H1 (cell line): ENCODE measurements around the gene SLC35B1. TPM values are rescaled to one million over a fixed set of nuclear protein-coding genes. Genes with fewer than 3 reads are reported as not detected.

Experiments
- CTCF ChIA-PET: fragments of 300-600 bp; sonication (Branson Sonifier 250); formaldehyde crosslinking; loops from one replicate; lab custom pipeline; 2021; ENCODE audit not compliant: partially characterized antibody; lab: Charles Lee
- POLR2A ChIA-PET: fragments of 300-600 bp; sonication (Branson Sonifier 250); formaldehyde crosslinking; loops from one replicate; lab custom pipeline; 2021; ENCODE audit warnings: inconsistent platforms; ENCODE audit not compliant: partially characterized antibody; lab: Charles Lee
- DNase-seq, 2 experiments: peaks; one replicate each; pipeline versions ENCODE4 v3.0.0 to v3.0.0-alpha.2; 2010 to 2022; ENCODE audit warnings: low spot score in 2 of 2, low read depth in 1 of 2, mixed read lengths in 1 of 2
- FAIRE-seq: peaks from 2 replicates; lab custom pipeline; 2011; peaks lifted over from hg19 to GRCh38; lab: Jason Lieb, UNC
- H2AFZ ChIP-seq: 2 replicates; pipeline ENCODE4 v1.8.1; 2012; ENCODE audit warnings: low read length, inconsistent platforms
- H2AK5ac ChIP-seq: 2 replicates; pipeline ENCODE4 v1.6.1; 2013; ENCODE audit warnings: low read depth, low read length
- H2BK120ac ChIP-seq: replicated peaks from 2 replicates; pipeline ENCODE3; 2013; ENCODE audit warnings: low read depth, low read length, inconsistent platforms
- H2BK12ac ChIP-seq: 2 replicates; pipeline ENCODE4 v1.6.1; 2013; ENCODE audit warnings: low read depth, low read length
- H2BK15ac ChIP-seq: 2 replicates; pipeline ENCODE4 v1.6.1; 2013; ENCODE audit warnings: low read length
- H2BK20ac ChIP-seq: 2 replicates; pipeline ENCODE4 v1.6.1; 2013; ENCODE audit warnings: low read length
- H2BK5ac ChIP-seq: 2 replicates; pipeline ENCODE4 v1.6.1; 2013; ENCODE audit warnings: low read depth, low read length
- H3K14ac ChIP-seq: 2 replicates; pipeline ENCODE4 v1.6.1; 2013; ENCODE audit warnings: inconsistent platforms; ENCODE audit not compliant: insufficient read length
- H3K18ac ChIP-seq: 2 replicates; pipeline ENCODE4 v1.6.1; 2013; ENCODE audit warnings: low read length; ENCODE audit errors: extremely low read depth
- H3K23ac ChIP-seq: 2 replicates; pipeline ENCODE4 v1.6.1; 2013; ENCODE audit warnings: inconsistent platforms; ENCODE audit not compliant: insufficient read length
- H3K23me2 ChIP-seq: 2 replicates; pipeline ENCODE4 v1.6.1; 2013; ENCODE audit warnings: low read depth, low read length
- H3K27ac ChIP-seq: 2 replicates; pipeline ENCODE4 v1.6.1; 2011; ENCODE audit warnings: low read depth, low read length, inconsistent platforms
- H3K27me3 ChIP-seq, 4 experiments: replicated peaks in 1 of 4; 1 replicate in 1 of 4; 2 replicates in 3 of 4; pipeline versions ENCODE4 v1.6.1 to v1.8.1; 2011 to 2013; ENCODE audit warnings: low read length in 3 of 4, mild to moderate bottlenecking in 3 of 4, inconsistent platforms in 2 of 4, mixed read lengths in 2 of 4, moderate library complexity in 1 of 4; ENCODE audit not compliant: control insufficient read depth in 3 of 4, insufficient read depth in 3 of 4; ENCODE audit errors: extremely low read depth in 1 of 4
- H3K36me3 ChIP-seq, 4 experiments: 2 replicates each; pipeline versions ENCODE4 v1.6.1 to v1.8.1; 2011 to 2013; ENCODE audit warnings: mild to moderate bottlenecking in 4 of 4, low read length in 3 of 4, moderate library complexity in 2 of 4, control low read depth in 1 of 4, inconsistent platforms in 1 of 4; ENCODE audit not compliant: insufficient read depth in 4 of 4, control insufficient read depth in 2 of 4
- H3K4ac ChIP-seq: replicated peaks from 2 replicates; pipeline ENCODE3; 2013; ENCODE audit warnings: low read length, low read depth, mixed read lengths, inconsistent platforms; ENCODE audit not compliant: insufficient read length
- H3K4me1 ChIP-seq, 4 experiments: replicated peaks in 1 of 4; 1 replicate in 1 of 4; 2 replicates in 3 of 4; pipeline versions ENCODE4 v1.6.1 to v1.8.1; 2011 to 2013; ENCODE audit warnings: low read length in 3 of 4, inconsistent platforms in 2 of 4, mixed read lengths in 1 of 4; ENCODE audit not compliant: insufficient read depth in 4 of 4, control insufficient read depth in 3 of 4
- H3K4me2 ChIP-seq, 2 experiments: 2 replicates each; pipeline versions ENCODE4 v1.6.1 to v1.8.1; 2011 to 2013; ENCODE audit warnings: low read depth in 2 of 2, low read length in 2 of 2, control low read depth in 1 of 2, inconsistent platforms in 1 of 2, mild to moderate bottlenecking in 1 of 2; ENCODE audit not compliant: insufficient read depth in 1 of 2
- H3K4me3 ChIP-seq, 4 experiments: fragments of 200-600, 300-600 bp in 1 of 4; sonication (generic), shearing (Covaris generic), sonication (Bioruptor Twin) in 1 of 4; 2 replicates each; pipeline versions ENCODE4 v1.5.1 to v1.8.1; 2011 to 2016; ENCODE audit warnings: low read length in 4 of 4, low read depth in 3 of 4, control low read depth in 2 of 4, inconsistent platforms in 2 of 4, mild to moderate bottlenecking in 2 of 4, mixed read lengths in 1 of 4, moderate library complexity in 1 of 4; ENCODE audit not compliant: insufficient read depth in 2 of 4; ENCODE audit errors: extremely low read depth in 1 of 4
- H3K56ac ChIP-seq: replicated peaks from 2 replicates; pipeline ENCODE3; 2013; ENCODE audit warnings: low read depth, mild to moderate bottlenecking, mixed read lengths, low read length, inconsistent platforms; ENCODE audit not compliant: insufficient read length
- H3K79me1 ChIP-seq: 2 replicates; pipeline ENCODE4 v1.6.1; 2013; ENCODE audit warnings: low read depth, low read length, control low read depth
- H3K79me2 ChIP-seq, 2 experiments: 2 replicates each; pipeline versions ENCODE4 v1.6.1 to v1.8.1; 2012 to 2013; ENCODE audit warnings: low read length in 2 of 2, mild to moderate bottlenecking in 2 of 2, inconsistent platforms in 1 of 2; ENCODE audit not compliant: insufficient read depth in 2 of 2, control insufficient read depth in 1 of 2
- H3K9ac ChIP-seq, 4 experiments: replicated peaks in 1 of 4; 1 replicate in 1 of 4; 2 replicates in 3 of 4; pipeline versions ENCODE4 v1.6.1 to v1.8.1; 2011 to 2013; ENCODE audit warnings: low read depth in 3 of 4, low read length in 3 of 4, control low read depth in 2 of 4, mild to moderate bottlenecking in 2 of 4, moderate library complexity in 2 of 4, inconsistent platforms in 1 of 4; ENCODE audit errors: extremely low read depth in 1 of 4
- H3K9me3 ChIP-seq, 2 experiments: 2 replicates each; pipeline versions ENCODE4 v1.6.1 to v1.8.1; 2012 to 2013; ENCODE audit warnings: mild to moderate bottlenecking in 2 of 2, moderate library complexity in 2 of 2, control low read depth in 1 of 2, inconsistent platforms in 1 of 2, low read depth in 1 of 2, low read length in 1 of 2, mixed read lengths in 1 of 2; ENCODE audit not compliant: insufficient read depth in 2 of 2
- H4K20me1 ChIP-seq, 2 experiments: replicated peaks in 1 of 2; 2 replicates each; pipeline versions ENCODE3 to v1.8.1; 2011 to 2013; ENCODE audit warnings: inconsistent platforms in 2 of 2, low read length in 2 of 2, mild to moderate bottlenecking in 1 of 2; ENCODE audit not compliant: insufficient read depth in 2 of 2, control insufficient read depth in 1 of 2
- H4K5ac ChIP-seq: 2 replicates; pipeline ENCODE4 v1.6.1; 2013; ENCODE audit warnings: low read length, low read depth, mixed read lengths, inconsistent platforms; ENCODE audit not compliant: insufficient read length
- H4K8ac ChIP-seq: 2 replicates; pipeline ENCODE4 v1.8.0; 2013; ENCODE audit warnings: mild to moderate bottlenecking, moderate library complexity, low read length, inconsistent platforms; ENCODE audit not compliant: insufficient read depth; ENCODE audit errors: extremely low read depth
- H4K91ac ChIP-seq: replicated peaks from 2 replicates; pipeline ENCODE3; 2013; ENCODE audit warnings: low read length, mixed read lengths, inconsistent platforms; ENCODE audit not compliant: insufficient read length
- BRCA1 ChIP-seq: IDR thresholded peaks from 2 replicates; pipeline ENCODE4 v1.6.1; 2012; ENCODE audit warnings: low read depth, low read length, improper control_type of control experiment
- CEBPB ChIP-seq: IDR thresholded peaks from 2 replicates; pipeline ENCODE4 v1.6.1; 2012; ENCODE audit warnings: low read depth, low read length
- EZH2 ChIP-seq: fragments of 200-600 bp; sonication (generic); IDR thresholded peaks from 2 replicates; pipeline ENCODE4 v1.7.1; 2012; ENCODE audit warnings: low read depth, mild to moderate bottlenecking, moderate library complexity, low read length, inconsistent platforms; ENCODE audit not compliant: severe bottlenecking
- KDM1A ChIP-seq: fragments of 200-600, 300-600 bp; sonication (generic); IDR thresholded peaks from 2 replicates; pipeline ENCODE4 v1.7.1; 2016; ENCODE audit warnings: mild to moderate bottlenecking, low read length, borderline replicate concordance
- POU5F1 ChIP-seq: IDR thresholded peaks from 2 replicates; pipeline ENCODE4 v1.6.1; 2011; ENCODE audit warnings: low read depth, mild to moderate bottlenecking, low read length, moderate library complexity
- RAD21 ChIP-seq, 2 experiments: IDR thresholded peaks in 1 of 2; conservative IDR thresholded peaks in 1 of 2; 2 replicates each; pipeline ENCODE4 v1.6.1; 2011; ENCODE audit warnings: low read depth in 2 of 2, low read length in 2 of 2, improper control_type of control experiment in 1 of 2, inconsistent platforms in 1 of 2, mild to moderate bottlenecking in 1 of 2, moderate library complexity in 1 of 2
- RNF2 ChIP-seq: fragments of 200-900, 300-1000 bp; sonication (generic); IDR thresholded peaks from 2 replicates; pipeline ENCODE4 v1.7.1; 2016; ENCODE audit warnings: borderline replicate concordance, low read depth, mild to moderate bottlenecking, antibody characterized with exemption, low read length; ENCODE audit not compliant: poor library complexity, severe bottlenecking; ENCODE audit errors: missing control alignments
- SIRT6 ChIP-seq: IDR thresholded peaks from one replicate; pipeline ENCODE4 v1.7.1; 2012; ENCODE audit warnings: low read length, inconsistent platforms
- WGBS, 2 experiments: shearing (Covaris generic) in 1 of 2; methylation state at CpG; one replicate each; pipeline versions ENCODE4 v1.1.6 to v1.1.7; 2013 to 2015; ENCODE audit warnings: low lambda C conversion rate in 2 of 2, mixed read lengths in 2 of 2, inconsistent platforms in 1 of 2, low coverage in 1 of 2, missing lambda C conversion rate in 1 of 2; ENCODE audit not compliant: insufficient replicate concordance in 2 of 2, insufficient coverage in 1 of 2, insufficient read length in 1 of 2; ENCODE audit errors: extremely low coverage in 1 of 2, missing lambda C conversion rate in 1 of 2; 5-methylcytosine and 5-hydroxymethylcytosine counted together
- polyA plus RNA-seq, 7 experiments: library from polyadenylated mRNA; depleted of rRNA in 3 of 7; stranded (reverse) in 5 of 7; unstranded in 2 of 7; fragments of >200 nt in 5 of 7; fragments of 200-250 nt in 2 of 7; gene quantifications; 1 replicate in 5 of 7; 2 replicates in 1 of 7; 4 replicates in 1 of 7; pipeline versions ENCODE4 v1.2.1 to v1.2.3, GENCODE V29; 2011 to 2013; ENCODE audit warnings: missing spikeins in 2 of 7, mixed read lengths in 2 of 7
- total RNA-seq: library from RNA; stranded (reverse); fragmentation: NEBNext Ultra II Directional; extraction: Animal tissue kit (Norgen Biotek cat#: 25700); gene quantifications from 2 replicates; pipeline ENCODE4 v1.2.1, GENCODE V29; 2021

Gene SLC35B1
- total and polyA plus RNA-seq, 2 of the 8 experiments (the other 6 are each of a cell fraction or from before 2014, with no cell fraction given) = 56.5 to 87.7 TPM

GRCh38 chr17:49730785-49731434, 23.1 kb upstream of the SLC35B1 start:
- Histone ChIP-seq H3K4me2 (no peak overlapping the region), H2BK20ac (no peak overlapping the region), H3K79me2 (no peaks in the 10 kb centered on the region; a peak in 2 of 4 replicates), H2BK15ac (no peak overlapping the region), H4K5ac (no peak overlapping the region), H2AFZ (no peak overlapping the region), H3K27me3 (no peaks in the 10 kb centered on the region), H3K9me3 (no peaks in the 10 kb centered on the region), H3K79me1 (peaks cover 10% of the 10 kb centered on the region; the same call in 1 of the 2 replicates), H3K18ac (no peak overlapping the region), H4K91ac (no peak overlapping the region), H3K4me3 (no peak overlapping the region), H3K23me2 (no peaks in the 10 kb centered on the region), H2BK120ac (no peak overlapping the region), H3K56ac (no peak overlapping the region), H2BK5ac (no peak overlapping the region), H3K4me1 (no peaks in the 10 kb centered on the region), H2AK5ac (no peak overlapping the region), H3K36me3 (peaks cover 0 to 6% (median 2%) of the 10 kb centered on the region in 4 experiments; a peak in 5 of 8 replicates), H4K20me1 (peaks cover 0 to 5% of the 10 kb centered on the region in 2 experiments), H2BK12ac (no peak overlapping the region), H4K8ac (no peak overlapping the region), H3K9ac (no peak overlapping the region; a peak in 1 of 7 replicates), H3K4ac (no peak overlapping the region), H3K27ac (no peak overlapping the region), H3K23ac (no peak overlapping the region), H3K14ac (no peak overlapping the region)
- no peak for DNase-seq
- no peak for FAIRE-seq
- ChIA-PET POLR2A (interaction anchor here (1.1 kb wide), 1 partner anchor 22 kb away, joined by 3 read pairs; the partner anchor contains the start of gene SLC35B1), CTCF (interaction anchor here (0.9 to 1.9 kb wide), 5 partner anchors 10 to 87 kb away, joined by 3 to 6 read pairs (median 4); no protein-coding TSS in a partner anchor)
- 96% methylated on average over 5 of the region's 5 CpGs; no CpG with 5 or more reads in 1 of the 2 experiments for WGBS, 2 experiments
- TF ChIP-seq SIRT6 = no peak
- TF ChIP-seq CEBPB = no peak
- TF ChIP-seq EZH2 = no peak
- TF ChIP-seq POU5F1 = no peak
- TF ChIP-seq KDM1A = no peak
- no peak for TF ChIP-seq RAD21 (IDR thresholded peaks at IDR 0.05 in 1 of 2, conservative IDR thresholded peaks at IDR 0.05 in 1 of 2; ENCODE audit: low read depth in 2 of 2, low read length in 2 of 2)
- no peak for TF ChIP-seq BRCA1
- no peak for TF ChIP-seq RNF2
